ENCODE data around the gene NRXN3. TPM values are rescaled to one million over a fixed set of nuclear protein-coding genes. Genes with fewer than 3 reads are reported as not detected.

NRXN3 gene
- total RNA-seq, 1 donor from 2014 or later = 18.0 TPM

DNA sequence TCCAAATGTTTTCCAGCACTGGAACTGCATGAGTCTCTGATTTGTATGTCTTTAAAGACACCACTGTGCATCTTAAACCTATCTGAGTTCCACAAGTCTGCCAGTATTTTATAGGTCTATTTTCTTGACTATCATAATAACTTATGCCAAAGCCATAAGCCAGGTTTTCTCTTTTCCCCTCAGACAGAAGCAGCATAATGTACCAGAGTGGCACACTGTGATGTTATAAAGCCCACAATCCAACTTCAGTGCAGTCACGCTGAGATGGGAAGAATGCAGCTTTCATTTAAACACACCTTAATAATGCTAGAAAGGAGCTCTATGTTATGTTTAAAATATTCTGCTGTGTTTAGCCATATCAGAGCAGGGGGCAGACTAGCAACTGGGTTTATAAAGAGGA, 1117.8 kb downstream of the NRXN3 start:
- Histone ChIP-seq H3K4me3 (ENCODE audit: insufficient read depth, low read depth, low read length) (no peak overlapping the region), H3K36me3 (ENCODE audit: insufficient read depth, low read length) (no peaks in the 10 kb centered on the region), H3K4me1 (ENCODE audit: insufficient read depth, low read length) (no peaks in the 10 kb centered on the region), H2AFZ (ENCODE audit: low read depth, low read length) (no peak overlapping the region), H3K79me2 (ENCODE audit: insufficient read depth, low read length) (no peaks in the 10 kb centered on the region), H3K9ac (ENCODE audit: low read length) (no peak overlapping the region), H4K20me1 (ENCODE audit: insufficient read depth, low read length) (no peaks in the 10 kb centered on the region), H3K9me3 (ENCODE audit: insufficient read depth, low read depth, low read length) (no peaks in the 10 kb centered on the region), H3K4me2 (ENCODE audit: low read length) (no peak overlapping the region), H3K27ac (ENCODE audit: low read depth, low read length) (no peak overlapping the region), H3K27me3 (ENCODE audit: insufficient read depth, low read length) (no peaks in the 10 kb centered on the region)
- Mint-ChIP-seq H3K27me3 (ENCODE audit: low read depth, unreplicated experiment) (peaks cover 3% of the 10 kb centered on the region), H3K36me3 (ENCODE audit: low read depth, unreplicated experiment) (no peaks in the 10 kb centered on the region), H3K4me1 (ENCODE audit: low read depth, unreplicated experiment) (peaks cover 2% of the 10 kb centered on the region), H3K4me3 (ENCODE audit: unreplicated experiment) (no peak overlapping the region), H3K27ac (ENCODE audit: unreplicated experiment) (no peak overlapping the region), H3K9me3 (ENCODE audit: unreplicated experiment) (no peaks in the 10 kb centered on the region)
- no peak for TF ChIP-seq EZH2 (IDR thresholded peaks at IDR 0.05; ENCODE audit: insufficient read depth, low read length)
- TF ChIP-seq, protein P1, sequence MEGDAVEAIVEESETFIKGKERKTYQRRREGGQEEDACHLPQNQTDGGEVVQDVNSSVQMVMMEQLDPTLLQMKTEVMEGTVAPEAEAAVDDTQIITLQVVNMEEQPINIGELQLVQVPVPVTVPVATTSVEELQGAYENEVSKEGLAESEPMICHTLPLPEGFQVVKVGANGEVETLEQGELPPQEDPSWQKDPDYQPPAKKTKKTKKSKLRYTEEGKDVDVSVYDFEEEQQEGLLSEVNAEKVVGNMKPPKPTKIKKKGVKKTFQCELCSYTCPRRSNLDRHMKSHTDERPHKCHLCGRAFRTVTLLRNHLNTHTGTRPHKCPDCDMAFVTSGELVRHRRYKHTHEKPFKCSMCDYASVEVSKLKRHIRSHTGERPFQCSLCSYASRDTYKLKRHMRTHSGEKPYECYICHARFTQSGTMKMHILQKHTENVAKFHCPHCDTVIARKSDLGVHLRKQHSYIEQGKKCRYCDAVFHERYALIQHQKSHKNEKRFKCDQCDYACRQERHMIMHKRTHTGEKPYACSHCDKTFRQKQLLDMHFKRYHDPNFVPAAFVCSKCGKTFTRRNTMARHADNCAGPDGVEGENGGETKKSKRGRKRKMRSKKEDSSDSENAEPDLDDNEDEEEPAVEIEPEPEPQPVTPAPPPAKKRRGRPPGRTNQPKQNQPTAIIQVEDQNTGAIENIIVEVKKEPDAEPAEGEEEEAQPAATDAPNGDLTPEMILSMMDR (IDR thresholded peaks at IDR 0.05; ENCODE audit: insufficient read depth, low read depth, low read length) = no peak
- DNase-seq (ENCODE audit: low read depth) = no peak
- no peak for FAIRE-seq

DNA sequence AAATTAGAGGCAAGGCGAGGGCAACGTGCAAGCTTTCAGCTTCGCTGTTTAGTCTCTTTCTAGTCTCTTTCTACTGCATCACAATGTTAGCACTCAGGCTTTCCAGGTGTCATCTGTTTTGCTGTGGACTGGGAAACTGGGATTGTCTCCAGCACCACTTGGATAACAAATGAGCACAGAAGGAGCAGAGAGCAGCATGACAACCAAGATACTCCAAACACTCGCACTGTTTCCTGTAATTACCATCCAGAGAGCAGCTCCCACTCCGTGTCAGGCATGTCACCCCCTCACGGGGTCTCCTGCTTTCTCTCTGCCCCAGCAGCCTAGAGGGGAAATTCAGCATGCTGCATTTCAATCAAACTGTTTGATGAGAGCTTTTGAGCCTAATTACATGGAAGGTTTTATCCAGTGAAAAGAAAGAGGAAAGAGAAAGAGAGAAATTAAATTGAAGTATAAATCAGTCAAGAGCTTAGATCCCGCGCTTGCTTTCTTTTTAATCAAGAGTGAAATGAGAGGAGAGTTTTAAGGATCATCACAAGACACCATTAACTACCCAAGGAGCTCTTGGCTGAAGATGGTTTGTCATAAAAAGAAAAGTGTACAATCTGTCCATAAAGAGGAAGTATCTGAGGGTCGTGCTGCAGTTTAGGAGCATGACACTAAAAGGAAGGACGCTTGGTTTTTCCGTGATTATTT, 1123.5 kb downstream of the NRXN3 start:
- Histone ChIP-seq H2AFZ (ENCODE audit: low read depth, low read length) (no peak overlapping the region), H3K27me3 (ENCODE audit: insufficient read depth, low read length) (no peaks in the 10 kb centered on the region), H3K9me3 (ENCODE audit: insufficient read depth, low read depth, low read length) (no peaks in the 10 kb centered on the region), H3K9ac (ENCODE audit: low read length) (no peak overlapping the region), H3K4me2 (ENCODE audit: low read length) (peak overlapping the region; percentile 24), H3K79me2 (ENCODE audit: insufficient read depth, low read length) (no peaks in the 10 kb centered on the region), H3K4me3 (ENCODE audit: insufficient read depth, low read depth, low read length) (no peak overlapping the region), H3K27ac (ENCODE audit: low read depth, low read length) (no peak overlapping the region), H3K4me1 (ENCODE audit: insufficient read depth, low read length) (no peaks in the 10 kb centered on the region), H4K20me1 (ENCODE audit: insufficient read depth, low read length) (no peaks in the 10 kb centered on the region), H3K36me3 (ENCODE audit: insufficient read depth, low read length) (no peaks in the 10 kb centered on the region)
- H3K27me3 Mint-ChIP-seq (ENCODE audit: low read depth, unreplicated experiment) = peaks cover 3% of the 10 kb centered on the region
- no peak for FAIRE-seq
- H3K4me1 Mint-ChIP-seq (ENCODE audit: low read depth, unreplicated experiment) = peaks cover 5% of the 10 kb centered on the region
- no peaks in the 10 kb centered on the region for H3K9me3 Mint-ChIP-seq (ENCODE audit: unreplicated experiment)
- H3K4me3 Mint-ChIP-seq (ENCODE audit: unreplicated experiment) = no peak overlapping the region
- no peak overlapping the region for H3K27ac Mint-ChIP-seq (ENCODE audit: unreplicated experiment)
- TF ChIP-seq, protein P1 (IDR thresholded peaks at IDR 0.05; ENCODE audit: insufficient read depth, low read depth, low read length) = no peak
- no peak for TF ChIP-seq EZH2 (IDR thresholded peaks at IDR 0.05; ENCODE audit: insufficient read depth, low read length)
- no peaks in the 10 kb centered on the region for H3K36me3 Mint-ChIP-seq (ENCODE audit: low read depth, unreplicated experiment)
- peak; percentile 36 for DNase-seq (ENCODE audit: low read depth)

DNA sequence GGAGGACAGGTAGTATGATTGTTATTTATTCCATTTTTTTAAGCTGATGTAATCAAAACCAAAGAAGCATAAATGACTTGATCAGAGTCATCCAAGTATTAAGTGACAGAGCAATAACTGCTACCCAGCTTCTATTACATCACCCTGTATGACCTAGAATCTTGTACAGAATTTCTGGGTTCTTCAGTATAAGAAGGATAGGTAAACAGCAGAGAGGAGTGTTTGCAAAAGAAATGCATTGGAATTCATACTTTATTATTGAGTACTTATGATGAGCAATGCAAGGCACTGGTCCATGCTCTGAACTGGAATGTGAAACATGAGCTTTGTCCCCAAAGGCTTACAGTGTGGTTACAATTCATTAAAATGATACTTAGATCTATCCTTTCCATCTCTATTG, 1124.3 kb downstream of the NRXN3 start:
- Histone ChIP-seq H4K20me1 (ENCODE audit: insufficient read depth, low read length) (no peaks in the 10 kb centered on the region), H3K4me3 (ENCODE audit: insufficient read depth, low read depth, low read length) (no peak overlapping the region), H2AFZ (ENCODE audit: low read depth, low read length) (no peak overlapping the region), H3K4me1 (ENCODE audit: insufficient read depth, low read length) (no peaks in the 10 kb centered on the region), H3K4me2 (ENCODE audit: low read length) (no peak overlapping the region), H3K36me3 (ENCODE audit: insufficient read depth, low read length) (no peaks in the 10 kb centered on the region), H3K79me2 (ENCODE audit: insufficient read depth, low read length) (no peaks in the 10 kb centered on the region), H3K27ac (ENCODE audit: low read depth, low read length) (no peak overlapping the region), H3K9ac (ENCODE audit: low read length) (no peak overlapping the region), H3K27me3 (ENCODE audit: insufficient read depth, low read length) (no peaks in the 10 kb centered on the region), H3K9me3 (ENCODE audit: insufficient read depth, low read depth, low read length) (no peaks in the 10 kb centered on the region)
- no peaks in the 10 kb centered on the region for H3K27me3 Mint-ChIP-seq (ENCODE audit: low read depth, unreplicated experiment)
- H3K9me3 Mint-ChIP-seq (ENCODE audit: unreplicated experiment) = no peaks in the 10 kb centered on the region
- DNase-seq (ENCODE audit: low read depth) (peak; percentile 42), FAIRE-seq (no peak)
- H3K27ac Mint-ChIP-seq (ENCODE audit: unreplicated experiment) = no peak overlapping the region
- peaks cover 5% of the 10 kb centered on the region for H3K4me1 Mint-ChIP-seq (ENCODE audit: low read depth, unreplicated experiment)
- H3K4me3 Mint-ChIP-seq (ENCODE audit: unreplicated experiment) = no peak overlapping the region
- no peak for TF ChIP-seq EZH2 (IDR thresholded peaks at IDR 0.05; ENCODE audit: insufficient read depth, low read length)
- TF ChIP-seq, protein P1 (IDR thresholded peaks at IDR 0.05; ENCODE audit: insufficient read depth, low read depth, low read length) = no peak
- no peaks in the 10 kb centered on the region for H3K36me3 Mint-ChIP-seq (ENCODE audit: low read depth, unreplicated experiment)

Measured in astrocyte (in vitro differentiated cells and primary cell).